ENCODE measurements around the gene ARIH2. TPM values are rescaled to one million over a fixed set of nuclear protein-coding genes. Genes with fewer than 3 reads are reported as not detected.

The ARIH2 gene
- polyA plus RNA-seq, 1 donor (not counting 4 experiments of a cell fraction or from before 2014, with no cell fraction given): 66.7 TPM

DNA sequence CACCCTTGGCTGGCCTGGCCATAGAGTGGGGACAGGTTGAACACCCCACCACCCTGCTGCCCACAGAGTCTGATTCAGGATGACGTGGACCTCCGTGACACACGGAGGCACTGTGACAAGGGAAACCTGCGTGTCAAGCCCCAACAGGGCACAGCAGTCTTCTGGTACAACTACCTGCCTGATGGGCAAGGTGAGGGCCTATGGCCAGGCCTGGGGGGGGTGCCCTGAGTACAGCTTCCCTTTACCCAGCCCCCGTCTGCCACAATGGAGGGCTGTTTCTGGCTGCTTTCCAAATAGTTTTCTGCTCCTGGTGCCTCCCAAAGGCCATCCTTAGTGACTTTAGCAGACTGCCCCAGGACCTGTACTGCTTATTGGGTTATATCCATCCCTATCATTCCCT is 87.4 kb downstream of the ARIH2 start:
- Histone ChIP-seq H3K27me3 (ENCODE audit: control insufficient read depth, extremely low read depth, insufficient read depth, low read length) (no peaks in the 10 kb centered on the region), H3K9me1 (ENCODE audit: control insufficient read depth, extremely low read depth, insufficient read depth, low read length) (peaks cover 7% of the 10 kb centered on the region), H3K36me3 (ENCODE audit: control insufficient read depth in 2 of 2, extremely low read depth in 1 of 2, insufficient read depth in 2 of 2, low read length in 2 of 2) (no peaks in the 10 kb centered on the region), H3K4me1 (ENCODE audit: control insufficient read depth, extremely low read depth, insufficient read depth, low read length) (peaks cover 14% of the 10 kb centered on the region), H2AFZ (ENCODE audit: control insufficient read depth, low read length) (no peak overlapping the region), H4K20me1 (ENCODE audit: control insufficient read depth, extremely low read depth, insufficient read depth, low read length) (no peaks in the 10 kb centered on the region), H3K4me3 (ENCODE audit: control insufficient read depth in 2 of 3, extremely low read depth in 1 of 3, insufficient read depth in 2 of 3, low read depth in 1 of 3, low read length in 3 of 3) (peak overlapping the region in 1 of 3 experiments; percentile 91), H3K79me2 (ENCODE audit: control insufficient read depth, insufficient read depth, low read length) (peaks cover 21% of the 10 kb centered on the region), H3K27ac (ENCODE audit: control insufficient read depth, insufficient read depth, low read length) (no peak overlapping the region), H3K4me2 (ENCODE audit: control insufficient read depth, extremely low read depth, insufficient read depth, low read depth, low read length) (peak overlapping the region; percentile 97), H3K9ac (ENCODE audit: control insufficient read depth, extremely low read depth, insufficient read depth, low read length) (no peak overlapping the region), H3K9me3 (ENCODE audit: control insufficient read depth, low read depth, low read length) (no peaks in the 10 kb centered on the region)
- TF ChIP-seq EZH2 (IDR thresholded peaks at IDR 0.05; ENCODE audit: low read length) (no peak), CTCF (optimal IDR thresholded peaks at IDR 0.05 in 1 of 3, IDR thresholded peaks at IDR 0.05 in 1 of 3, conservative IDR thresholded peaks at IDR 0.05 in 1 of 3; ENCODE audit: extremely low read depth in 1 of 3, insufficient read depth in 2 of 3, low read length in 3 of 3) (no peak)
- dilution Hi-C loops (cut with MboI; ENCODE audit: extremely low pct_ligation_motif_present, low sequenced_read_pairs): no loop called here
- no peak for DNase-seq (ENCODE audit: low read depth, low spot score)
- FAIRE-seq: no peak

DNA sequence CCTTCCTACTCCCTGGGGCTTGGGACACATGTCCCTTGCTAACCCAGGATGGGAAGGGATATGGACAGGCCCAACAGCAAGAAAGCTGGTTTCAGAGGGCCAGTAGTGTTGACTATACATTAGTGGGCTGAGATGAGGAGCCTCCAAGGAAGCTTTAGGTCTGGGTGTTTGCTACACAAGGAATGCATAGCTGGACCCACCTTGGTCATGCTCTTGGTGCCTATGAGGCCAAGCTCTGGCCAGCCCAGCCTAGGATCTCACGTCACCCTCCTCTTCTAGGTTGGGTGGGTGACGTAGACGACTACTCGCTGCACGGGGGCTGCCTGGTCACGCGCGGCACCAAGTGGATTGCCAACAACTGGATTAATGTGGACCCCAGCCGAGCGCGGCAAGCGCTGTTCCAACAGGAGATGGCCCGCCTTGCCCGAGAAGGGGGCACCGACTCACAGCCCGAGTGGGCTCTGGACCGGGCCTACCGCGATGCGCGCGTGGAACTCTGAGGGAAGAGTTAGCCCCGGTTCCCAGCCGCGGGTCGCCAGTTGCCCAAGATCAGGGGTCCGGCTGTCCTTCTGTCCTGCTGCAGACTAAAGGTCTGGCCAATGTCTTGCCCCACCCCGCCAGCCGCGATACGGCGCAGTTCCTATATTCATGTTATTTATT is 87.9 kb downstream of the ARIH2 start:
- no peaks in the 10 kb centered on the region for H3K27me3 ChIP-seq (ENCODE audit: control insufficient read depth, extremely low read depth, insufficient read depth, low read length)
- no peak for DNase-seq (ENCODE audit: low read depth, low spot score)
- FAIRE-seq: peak; percentile 34
- H3K36me3 ChIP-seq (ENCODE audit: control insufficient read depth in 2 of 2, extremely low read depth in 1 of 2, insufficient read depth in 2 of 2, low read length in 2 of 2): peaks cover 0 to 3% of the 10 kb centered on the region in 2 experiments
- H2AFZ ChIP-seq (ENCODE audit: control insufficient read depth, low read length): peak overlapping the region; percentile 94
- dilution Hi-C loops (cut with MboI; ENCODE audit: extremely low pct_ligation_motif_present, low sequenced_read_pairs): no loop called here
- H3K27ac ChIP-seq (ENCODE audit: control insufficient read depth, insufficient read depth, low read length): peak overlapping the region; percentile 93
- no peak for TF ChIP-seq EZH2 (IDR thresholded peaks at IDR 0.05; ENCODE audit: low read length)
- TF ChIP-seq CTCF (optimal IDR thresholded peaks at IDR 0.05 in 1 of 3, IDR thresholded peaks at IDR 0.05 in 1 of 3, conservative IDR thresholded peaks at IDR 0.05 in 1 of 3; ENCODE audit: extremely low read depth in 1 of 3, insufficient read depth in 2 of 3, low read length in 3 of 3): no peak
- peaks cover 7% of the 10 kb centered on the region for H3K9me1 ChIP-seq (ENCODE audit: control insufficient read depth, extremely low read depth, insufficient read depth, low read length)
- H3K79me2 ChIP-seq (ENCODE audit: control insufficient read depth, insufficient read depth, low read length): peaks cover 26% of the 10 kb centered on the region
- H3K4me3 ChIP-seq (ENCODE audit: control insufficient read depth in 2 of 3, extremely low read depth in 1 of 3, insufficient read depth in 2 of 3, low read depth in 1 of 3, low read length in 3 of 3): peak overlapping the region; percentile 63 to 94 (median 91)
- H4K20me1 ChIP-seq (ENCODE audit: control insufficient read depth, extremely low read depth, insufficient read depth, low read length): no peaks in the 10 kb centered on the region
- peak overlapping the region; percentile 97 for H3K4me2 ChIP-seq (ENCODE audit: control insufficient read depth, extremely low read depth, insufficient read depth, low read depth, low read length)
- H3K4me1 ChIP-seq (ENCODE audit: control insufficient read depth, extremely low read depth, insufficient read depth, low read length): peaks cover 14% of the 10 kb centered on the region
- H3K9ac ChIP-seq (ENCODE audit: control insufficient read depth, extremely low read depth, insufficient read depth, low read length): peak overlapping the region; percentile 98
- H3K9me3 ChIP-seq (ENCODE audit: control insufficient read depth, low read depth, low read length): no peaks in the 10 kb centered on the region

Data from keratinocyte (primary cell).